ENCODE measurements around the gene FERMT1. TPM values are rescaled to one million over a fixed set of nuclear protein-coding genes. Genes with fewer than 3 reads are reported as not detected.

The FERMT1 gene
- total and polyA plus RNA-seq, 4 donors: 0.83 to 2.4 (median 1.5) TPM

DNA sequence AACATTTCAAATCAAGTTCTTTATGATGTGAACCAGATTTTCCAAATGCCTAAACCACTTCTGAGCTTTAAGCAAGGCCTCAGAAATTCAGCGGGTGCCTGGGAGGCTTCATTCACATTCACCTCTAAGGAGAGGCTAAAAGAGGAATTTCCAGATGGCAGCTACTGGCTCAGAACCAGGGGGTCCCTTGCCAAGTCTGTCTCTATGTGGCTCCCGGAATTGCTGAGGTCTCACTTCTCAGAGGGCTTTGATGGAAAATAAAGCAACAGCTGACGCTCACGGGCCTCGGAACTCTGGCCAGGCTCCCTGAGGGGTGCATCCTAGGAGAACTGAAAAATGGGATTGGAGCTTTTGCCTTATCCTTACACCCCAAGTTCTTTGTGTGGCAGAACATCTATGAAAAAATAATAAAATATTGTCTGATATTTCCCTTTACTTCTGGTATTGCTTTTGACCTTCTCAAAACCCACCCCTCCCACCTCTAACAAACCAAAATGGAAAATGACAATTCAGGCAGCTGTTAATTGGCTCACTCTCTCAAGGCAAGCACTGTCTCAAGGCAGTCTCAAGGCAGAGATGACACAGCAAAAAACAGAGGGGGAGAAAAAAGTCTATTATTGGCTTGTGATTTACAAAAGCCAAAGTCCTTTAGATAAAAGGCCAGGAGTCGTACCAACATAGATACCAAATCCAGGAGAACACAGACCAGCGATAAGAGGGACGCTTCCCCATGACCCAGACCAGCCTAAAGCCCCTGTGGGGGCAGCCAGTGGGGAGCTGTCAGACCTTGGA is 47.2 kb downstream of the FERMT1 start:
- no peak overlapping the region for H3K4me3 ChIP-seq

GRCh38 chr20:6074784-6075183 is 48.0 kb downstream of the FERMT1 start:
- no peak overlapping the region for H3K4me3 ChIP-seq
- H3K27me3 ChIP-seq (ENCODE audit: control insufficient read depth in 3 of 3, insufficient read depth in 3 of 3, low read length in 2 of 3): no peaks in the 10 kb centered on the region
- peaks cover 0 to 5% (median 0%) of the 10 kb centered on the region in 5 donors for H3K4me1 ChIP-seq (ENCODE audit: control insufficient read depth in 5 of 5, insufficient read depth in 5 of 5, low read length in 5 of 5)
- no peak for ATAC-seq (ENCODE audit: insufficient read depth, low FRiP score)
- TF ChIP-seq CTCF (IDR thresholded peaks at IDR 0.05; ENCODE audit: control extremely low read depth, extremely low read depth): no peak
- H3K9ac ChIP-seq (ENCODE audit: insufficient read depth in 1 of 2, low read length in 2 of 2): no peak overlapping the region
- no peaks in the 10 kb centered on the region for H3K9me3 ChIP-seq (ENCODE audit: control insufficient read depth in 4 of 4, insufficient read depth in 3 of 4, low read length in 3 of 4)
- peak overlapping the region in 1 of 2 donors; percentile 30 for H3K27ac ChIP-seq (ENCODE audit: low read depth in 1 of 2, low read length in 1 of 2)
- 87 to 89% methylated on average over 2 of the region's 2 CpGs for WGBS, 2 donors
- no peak for DNase-seq
- H3K36me3 ChIP-seq (ENCODE audit: control insufficient read depth in 4 of 4, insufficient read depth in 4 of 4, low read length in 4 of 4): no peaks in the 10 kb centered on the region

More for the DNA sequence above, 47.2 kb downstream of the FERMT1 start:
- peaks cover 0 to 5% (median 0%) of the 10 kb centered on the region in 5 donors for H3K4me1 ChIP-seq (ENCODE audit: control insufficient read depth in 5 of 5, insufficient read depth in 5 of 5, low read length in 5 of 5)
- DNase-seq (peak; percentile 39 to 56 (median 48)), ATAC-seq (ENCODE audit: insufficient read depth, low FRiP score) (no peak)
- 81 to 93% methylated on average over 8 of the region's 8 CpGs for WGBS, 2 donors
- TF ChIP-seq CTCF (IDR thresholded peaks at IDR 0.05; ENCODE audit: control extremely low read depth, extremely low read depth): no peak
- H3K36me3 ChIP-seq (ENCODE audit: control insufficient read depth in 4 of 4, insufficient read depth in 4 of 4, low read length in 4 of 4): no peaks in the 10 kb centered on the region
- H3K9ac ChIP-seq (ENCODE audit: insufficient read depth in 1 of 2, low read length in 2 of 2): no peak overlapping the region
- no peaks in the 10 kb centered on the region for H3K9me3 ChIP-seq (ENCODE audit: control insufficient read depth in 4 of 4, insufficient read depth in 3 of 4, low read length in 3 of 4)
- peak overlapping the region in 1 of 2 donors; percentile 26 for H3K27ac ChIP-seq (ENCODE audit: low read depth in 1 of 2, low read length in 1 of 2)
- H3K27me3 ChIP-seq (ENCODE audit: control insufficient read depth in 3 of 3, insufficient read depth in 3 of 3, low read length in 2 of 3): no peaks in the 10 kb centered on the region

- Histone ChIP-seq H3K27me3 (ENCODE audit: control insufficient read depth in 3 of 3, insufficient read depth in 3 of 3, low read length in 2 of 3) (no peaks in the 10 kb centered on the region), H3K4me3 (no peak overlapping the region), H3K9me3 (ENCODE audit: control insufficient read depth in 4 of 4, insufficient read depth in 3 of 4, low read length in 3 of 4) (no peaks in the 10 kb centered on the region), H3K4me1 (ENCODE audit: control insufficient read depth in 5 of 5, insufficient read depth in 5 of 5, low read length in 5 of 5) (peaks cover 0 to 5% (median 0%) of the 10 kb centered on the region in 5 donors), H3K9ac (ENCODE audit: insufficient read depth in 1 of 2, low read length in 2 of 2) (no peak overlapping the region), H3K27ac (ENCODE audit: low read depth in 1 of 2, low read length in 1 of 2) (no peak overlapping the region), H3K36me3 (ENCODE audit: control insufficient read depth in 4 of 4, insufficient read depth in 4 of 4, low read length in 4 of 4) (no peaks in the 10 kb centered on the region)
- TF ChIP-seq CTCF (IDR thresholded peaks at IDR 0.05; ENCODE audit: control extremely low read depth, extremely low read depth): peak; percentile 29
- DNase-seq: peak in 1 of 3 donors; percentile 11
- no peak for ATAC-seq (ENCODE audit: insufficient read depth, low FRiP score)
- 60 to 69% methylated on average over 2 of the region's 2 CpGs for WGBS, 2 donors
Observed at GRCh38 chr20:6074145-6074561, 48.7 kb downstream of the FERMT1 start.

All from lung (tissue), 12 donors.